Neural progenitor cell (in vitro differentiated cells): ENCODE measurements around the gene HSPE1. TPM values are rescaled to one million over a fixed set of nuclear protein-coding genes. Genes with fewer than 3 reads are reported as not detected.
A peak's percentile ranks its signal among the peaks of the same experiment; 100 is the strongest.

Experiments used
- DNase-seq: peaks from one replicate; pipeline ENCODE4 v3.0.0-alpha.2; 2016; ENCODE audit warnings: low spot score
- H2AFZ ChIP-seq: fragments of 200-600 bp; sonication (generic); replicated peaks from 2 replicates; pipeline ENCODE4 v1.6.1; 2016; ENCODE audit warnings: antibody characterized with exemption
- H3F3A ChIP-seq: fragments of 200-600 bp; sonication (generic); 2 replicates; pipeline ENCODE4 v1.6.1; 2016; ENCODE audit warnings: antibody characterized with exemption, low read depth
- H3K27ac ChIP-seq: fragments of 200-600 bp; sonication (generic); 2 replicates; pipeline ENCODE4 v1.5.1; 2016; ENCODE audit warnings: mild to moderate bottlenecking
- H3K27me3 ChIP-seq: fragments of 200-600 bp; sonication (generic); 2 replicates; pipeline ENCODE4 v1.6.1; 2016; ENCODE audit warnings: mild to moderate bottlenecking, moderate library complexity
- H3K36me3 ChIP-seq: fragments of 200-600 bp; sonication (generic); 2 replicates; pipeline ENCODE4 v1.5.1; 2016
- H3K4me1 ChIP-seq: fragments of 200-600 bp; sonication (generic); 2 replicates; pipeline ENCODE4 v1.6.1; 2016; ENCODE audit warnings: mixed run types
- H3K4me2 ChIP-seq: fragments of 200-600 bp; sonication (generic); 2 replicates; pipeline ENCODE4 v1.6.1; 2016
- H3K4me3 ChIP-seq: fragments of 200-600 bp; sonication (generic); 2 replicates; pipeline ENCODE4 v1.5.1; 2016
- H3K79me2 ChIP-seq: fragments of 200-600 bp; sonication (generic); 2 replicates; pipeline ENCODE4 v1.6.1; 2016; ENCODE audit warnings: low read depth
- H3K9ac ChIP-seq: fragments of 200-600 bp; sonication (generic); 2 replicates; pipeline ENCODE4 v1.6.1; 2016
- H3K9me3 ChIP-seq: fragments of 200-600 bp; sonication (generic); 2 replicates; pipeline ENCODE4 v1.5.1; 2016; ENCODE audit warnings: low read depth
- H4K20me1 ChIP-seq: fragments of 200-600 bp; sonication (generic); 2 replicates; pipeline ENCODE4 v1.6.1; 2016; ENCODE audit warnings: low read depth
- H3K27ac Mint-ChIP-seq: 3 replicates; pipeline ENCODE4 v1.8.0; 2021; ENCODE audit warnings: mixed read lengths
- H3K27me3 Mint-ChIP-seq: 2 replicates; pipeline ENCODE4 v1.8.0; 2022; ENCODE audit warnings: low read depth, mild to moderate bottlenecking, inconsistent platforms, moderate library complexity, mixed read lengths; ENCODE audit not compliant: insufficient read depth
- H3K36me3 Mint-ChIP-seq: 3 replicates; pipeline ENCODE4 v1.8.0; 2021; ENCODE audit warnings: mixed read lengths
- H3K4me1 Mint-ChIP-seq: 3 replicates; pipeline ENCODE4 v1.8.0; 2021; ENCODE audit warnings: mixed read lengths
- H3K4me3 Mint-ChIP-seq: 3 replicates; pipeline ENCODE4 v1.8.0; 2021; ENCODE audit warnings: mild to moderate bottlenecking, moderate library complexity, mixed read lengths
- H3K9me3 Mint-ChIP-seq: 3 replicates; pipeline ENCODE4 v1.8.0; 2020; ENCODE audit warnings: mixed read lengths
- CTCF ChIP-seq: fragments of 200-600 bp; sonication (generic); IDR thresholded peaks from 2 replicates; pipeline ENCODE4 v1.5.1; 2017; ENCODE audit warnings: antibody characterized with exemption, mild to moderate bottlenecking
- EZH2 ChIP-seq: fragments of 200-600 bp; sonication (generic); IDR thresholded peaks from 2 replicates; pipeline ENCODE4 v1.6.1; 2017; ENCODE audit warnings: antibody characterized with exemption, mild to moderate bottlenecking, moderate library complexity
- EZH2phosphoT487 ChIP-seq: fragments of 200-600 bp; sonication (generic); IDR thresholded peaks from 2 replicates; pipeline ENCODE4 v1.6.1; 2017; ENCODE audit warnings: antibody characterized with exemption
- total RNA-seq: library from RNA; depleted of rRNA; stranded (reverse); fragments of >200 nt; gene quantifications from 2 replicates; pipeline ENCODE4 v1.2.3, GENCODE V29; 2015; ENCODE audit warnings: low replicate concordance

HSPE1 gene
- total RNA-seq, 1 donor from 2014 or later: 320 TPM

- Histone ChIP-seq H4K20me1 (peaks cover 7% of the 10 kb centered on the region), H3K79me2 (peaks cover 32% of the 10 kb centered on the region), H3K4me3 (no peak overlapping the region), H2AFZ (no peak overlapping the region), H3K4me2 (no peak overlapping the region), H3K27me3 (no peaks in the 10 kb centered on the region), H3K27ac (no peak overlapping the region), H3K36me3 (peaks cover 21% of the 10 kb centered on the region), H3F3A (peaks cover 13% of the 10 kb centered on the region), H3K9ac (no peak overlapping the region), H3K4me1 (peaks cover 13% of the 10 kb centered on the region), H3K9me3 (no peaks in the 10 kb centered on the region)
- TF ChIP-seq EZH2phosphoT487: no peak
- no peak for TF ChIP-seq CTCF
- no peak for TF ChIP-seq EZH2
- H3K27ac Mint-ChIP-seq: no peak overlapping the region
- H3K4me3 Mint-ChIP-seq: no peak overlapping the region
- peaks cover 2% of the 10 kb centered on the region for H3K27me3 Mint-ChIP-seq
- peaks cover 13% of the 10 kb centered on the region for H3K36me3 Mint-ChIP-seq
- H3K4me1 Mint-ChIP-seq: peaks cover 10% of the 10 kb centered on the region
- no peaks in the 10 kb centered on the region for H3K9me3 Mint-ChIP-seq
- no peak for DNase-seq
Measured at GRCh38 chr2:197506658-197507057, 6.5 kb downstream of the HSPE1 start.

GRCh38 chr2:197513915-197514314 lies 13.7 kb downstream of the HSPE1 start:
- Histone ChIP-seq H3K36me3 (no peaks in the 10 kb centered on the region), H3K9me3 (no peaks in the 10 kb centered on the region), H3K27me3 (no peaks in the 10 kb centered on the region), H3K4me2 (no peak overlapping the region), H2AFZ (no peak overlapping the region), H3K79me2 (peaks cover 30% of the 10 kb centered on the region), H3K4me3 (no peak overlapping the region), H3F3A (peaks cover 10% of the 10 kb centered on the region), H3K27ac (no peak overlapping the region), H3K4me1 (peaks cover 14% of the 10 kb centered on the region), H4K20me1 (peaks cover 6% of the 10 kb centered on the region), H3K9ac (no peak overlapping the region)
- H3K27me3 Mint-ChIP-seq: peaks cover 2% of the 10 kb centered on the region
- H3K4me3 Mint-ChIP-seq: no peak overlapping the region
- H3K9me3 Mint-ChIP-seq: no peaks in the 10 kb centered on the region
- no peak overlapping the region for H3K27ac Mint-ChIP-seq
- peaks cover 2% of the 10 kb centered on the region for H3K36me3 Mint-ChIP-seq
- TF ChIP-seq EZH2: no peak
- TF ChIP-seq CTCF: no peak
- TF ChIP-seq EZH2phosphoT487: no peak
- no peak for DNase-seq
- H3K4me1 Mint-ChIP-seq: peaks cover 20% of the 10 kb centered on the region

- H3K9me3 Mint-ChIP-seq: no peaks in the 10 kb centered on the region
Measured at GRCh38 chr2:197514754-197515153, 14.6 kb downstream of the HSPE1 start.

More at GRCh38 chr2:197514754-197515153, 14.6 kb downstream of the HSPE1 start:
- Histone ChIP-seq H3K79me2 (peaks cover 39% of the 10 kb centered on the region), H3K4me3 (peak overlapping the region; percentile 80), H3K9me3 (no peaks in the 10 kb centered on the region), H3K4me2 (peak overlapping the region; percentile 97), H2AFZ (peak overlapping the region; percentile 94), H3K9ac (no peak overlapping the region), H3F3A (peaks cover 10% of the 10 kb centered on the region), H3K4me1 (peaks cover 14% of the 10 kb centered on the region), H3K27ac (no peak overlapping the region), H3K27me3 (no peaks in the 10 kb centered on the region), H3K36me3 (no peaks in the 10 kb centered on the region), H4K20me1 (peaks cover 6% of the 10 kb centered on the region)
- peaks cover 20% of the 10 kb centered on the region for H3K4me1 Mint-ChIP-seq
- H3K36me3 Mint-ChIP-seq: peaks cover 10% of the 10 kb centered on the region
- no peak for DNase-seq
- TF ChIP-seq EZH2phosphoT487 (no peak), CTCF (no peak), EZH2 (no peak)
- H3K4me3 Mint-ChIP-seq: peak overlapping the region; percentile 97
- H3K27ac Mint-ChIP-seq: peak overlapping the region; percentile 1
- peaks cover 2% of the 10 kb centered on the region for H3K27me3 Mint-ChIP-seq
